GM12891 (cell line): Measurements from ENCODE around the gene SDCCAG8.

ENCODE experiments used
- POLR2A ChIP-seq: IDR thresholded peaks from 2 replicates; pipeline ENCODE4 v1.6.1; 2011; ENCODE audit warnings: low read depth, low read length, control low read depth
- POLR2AphosphoS5 ChIP-seq: IDR thresholded peaks from 2 replicates; pipeline ENCODE4 v1.6.1; 2011; ENCODE audit warnings: low read depth, low read length, control low read depth
- SPI1 ChIP-seq: IDR thresholded peaks from 2 replicates; pipeline ENCODE4 v1.6.1; 2011; ENCODE audit warnings: low read depth, low read length, control low read depth
- TAF1 ChIP-seq: IDR thresholded peaks from 2 replicates; pipeline ENCODE4 v1.6.1; 2011; ENCODE audit warnings: low read depth, low read length, control low read depth

GRCh38 chr1:243256590-243256989 is 749 bp downstream of the SDCCAG8 start:
- TF ChIP-seq POLR2AphosphoS5 = no peak
- TF ChIP-seq POLR2A = no peak
- TF ChIP-seq TAF1 = no peak
- no peak for TF ChIP-seq SPI1
